Heart left ventricle (tissue), 16 donors: ENCODE data around the gene HS3ST5. TPM values are rescaled to one million over a fixed set of nuclear protein-coding genes. Genes with fewer than 3 reads are reported as not detected.

ENCODE experiments used
- ATAC-seq, 4 donors: fragments of 200-7000 bp; cut with Tn5 transposase; one replicate each; pipeline ENCODE4 v1.9.1; 2020 to 2022; ENCODE audit warnings: moderate library complexity in 4 of 4, mild to moderate bottlenecking in 3 of 4, moderate number of reproducible peaks in 1 of 4
- DNase-seq, 5 donors: peaks; one replicate each; pipeline ENCODE4 v3.0.0-alpha.2; 2020
- H3K27ac ChIP-seq, 12 donors: fragments of 200-600 bp; sonication (generic) in 4 of 12; one replicate each; pipeline versions ENCODE4 v1.5.0 to v1.8.0; 2016 to 2022; ENCODE audit warnings: mild to moderate bottlenecking in 2 of 12
- H3K27me3 ChIP-seq, 9 donors: fragments of 200-600 bp; sonication (generic) in 2 of 9; one replicate each; pipeline versions ENCODE4 v1.5.1 to v1.8.0; 2016 to 2022; ENCODE audit warnings: mild to moderate bottlenecking in 3 of 9
- H3K36me3 ChIP-seq, 9 donors: fragments of 200-600 bp; sonication (generic) in 2 of 9; one replicate each; pipeline versions ENCODE4 v1.5.0 to v1.8.0; 2018 to 2022; ENCODE audit warnings: mild to moderate bottlenecking in 2 of 9
- H3K4me1 ChIP-seq, 12 donors: fragments of 200-600 bp; sonication (generic) in 4 of 12; one replicate each; pipeline versions ENCODE4 v1.5.0 to v1.8.0; 2016 to 2022; ENCODE audit warnings: mild to moderate bottlenecking in 3 of 12
- H3K4me3 ChIP-seq, 12 donors: fragments of 200-600 bp; sonication (generic) in 4 of 12; one replicate each; pipeline versions ENCODE4 v1.5.0 to v1.8.0; 2017 to 2022; ENCODE audit warnings: mild to moderate bottlenecking in 9 of 12, moderate library complexity in 4 of 12
- H3K9me3 ChIP-seq, 12 donors: fragments of 200-600 bp; sonication (generic) in 4 of 12; one replicate each; pipeline versions ENCODE4 v1.5.0 to v1.8.0; 2016 to 2022; ENCODE audit warnings: mild to moderate bottlenecking in 1 of 12
- CTCF ChIP-seq, 12 donors: fragments of 200-600 bp; sonication (generic) in 4 of 12; IDR thresholded peaks; one replicate each; pipeline versions ENCODE4 v1.5.0 to v1.8.0; 2018 to 2022; ENCODE audit warnings: antibody characterized with exemption in 12 of 12, mild to moderate bottlenecking in 5 of 12
- POLR2A ChIP-seq, 2 donors: fragments of 450-650 bp; IDR thresholded peaks; one replicate each; pipeline ENCODE4 v1.6.1; 2017; ENCODE audit warnings: antibody characterized with exemption in 2 of 2, mild to moderate bottlenecking in 2 of 2, moderate library complexity in 2 of 2
- WGBS, 4 donors: extraction: QIAGEN DNeasy Blood & Tissue Kit in 2 of 4; methylation state at CpG; one replicate each; pipeline versions ENCODE4 v1.1.5 to v1.1.7; 2013 to 2018; 5-methylcytosine and 5-hydroxymethylcytosine counted together
- intact Hi-C, 10 donors: fragments of 100-400 bp; cut with DNase I; formaldehyde crosslinking; loops; one replicate each; pipeline versions ENCODE4 v1.11.1 to v1.14.2; 2022
- polyA plus RNA-seq, 2 donors: library from polyadenylated mRNA; stranded (reverse); fragments of 200-250 nt; gene quantifications; one replicate each; pipeline ENCODE4 v1.2.3, GENCODE V29; 2013
- total RNA-seq, 9 donors: library from RNA; depleted of rRNA in 2 of 9; stranded (reverse); fragments of >200 nt in 2 of 9; fragmentation: NEBNext Ultra II Directional in 3 of 9; extraction: Animal tissue kit (Norgen Biotek cat#: 25700) in 3 of 9; gene quantifications; one replicate each; pipeline versions ENCODE4 v1.1.0 to v1.2.4, GENCODE V29; 2016 to 2023
- donor health status: ischemic (EF 13 %, LVEDD 7.1; RV severe dilation, severe dysfunction).
- donor health status: healthy with polysubstance abuse.
- donor health status: DM: no; HTN: yes; CAD: no.
- donor health status: DM: no; HTN: no; CAD: no.
- donor health status: ischemic (EF 25% LVEDD 6.9; RV normal size, moderate dysfunction).
- donor health status: ischemic (EF 25% LVEDD 5.7; RV mildly dilated, moderate dysfunction).
- donor health status: healthy.
- donor health status: DM: yes; HTN: yes; CAD: no.
- donor health status: ischemic (EF 35%, LVEDD 5.7; RV mildly dilated, moderate dysfunction).
- donor health status: nonischemic (EF 11% LVEDD 7.7; RV severe dilation, severe dysfunction).
- donor health status: DM: yes; HTN: yes; CAD: no.
- donor health status: PGD.
- donor health status: ischemic (EF 29% LVEDD 5.4; RV normal size, mild dysfunction).
- donor health status: nonischemic (EF 23%, LVEDD 6.1; RV moderate dilation, normal function).

HS3ST5 gene
- total and polyA plus RNA-seq, 11 donors, result not detected

GRCh38 chr6:114291428-114291827 is 51.4 kb downstream of the HS3ST5 start:
- Histone ChIP-seq H3K27me3 (peaks cover 0 to 6% (median 0%) of the 10 kb centered on the region in 9 donors), H3K4me3 (no peak overlapping the region), H3K36me3 (no peaks in the 10 kb centered on the region), H3K27ac (no peak overlapping the region), H3K4me1 (no peaks in the 10 kb centered on the region), H3K9me3 (no peaks in the 10 kb centered on the region)
- no peak for DNase-seq
- 64 to 81% (median 67%) methylated on average over 2 of the region's 2 CpGs for WGBS, 4 donors
- intact Hi-C loops, result no loop called here
- TF ChIP-seq POLR2A (IDR thresholded peaks at IDR 0.05) (no peak), CTCF (IDR thresholded peaks at IDR 0.05) (no peak)
- ATAC-seq, result no peak

GRCh38 chr6:114290864-114291263 is 52.0 kb downstream of the HS3ST5 start:
- no peaks in the 10 kb centered on the region for H3K9me3 ChIP-seq
- intact Hi-C loops, result no loop called here
- H3K4me1 ChIP-seq, result no peaks in the 10 kb centered on the region
- H3K4me3 ChIP-seq, result no peak overlapping the region
- peaks cover 0 to 6% (median 0%) of the 10 kb centered on the region in 9 donors for H3K27me3 ChIP-seq
- no peaks in the 10 kb centered on the region for H3K36me3 ChIP-seq
- ATAC-seq, result no peak
- TF ChIP-seq CTCF (IDR thresholded peaks at IDR 0.05), result no peak
- no peak for TF ChIP-seq POLR2A (IDR thresholded peaks at IDR 0.05)
- no peak for DNase-seq
- WGBS, 4 donors, result 85 to 94% (median 88%) methylated on average over 3 of the region's 3 CpGs
- H3K27ac ChIP-seq, result no peak overlapping the region

- DNase-seq (no peak), ATAC-seq (no peak)
- no peak overlapping the region for H3K4me3 ChIP-seq
- 56 to 67% (median 60%) methylated on average over 3 of the region's 3 CpGs for WGBS, 4 donors
- H3K27ac ChIP-seq, result no peak overlapping the region
- H3K36me3 ChIP-seq, result no peaks in the 10 kb centered on the region
- no peak for TF ChIP-seq POLR2A (IDR thresholded peaks at IDR 0.05)
- peaks cover 0 to 6% (median 0%) of the 10 kb centered on the region in 9 donors for H3K27me3 ChIP-seq
- H3K4me1 ChIP-seq, result no peaks in the 10 kb centered on the region
- intact Hi-C loops, result no loop called here
- H3K9me3 ChIP-seq, result no peaks in the 10 kb centered on the region
Observed at GRCh38 chr6:114288701-114289495, 53.9 kb downstream of the HS3ST5 start.

GRCh38 chr6:114287461-114287860 is 55.4 kb downstream of the HS3ST5 start:
- Histone ChIP-seq H3K36me3 (no peaks in the 10 kb centered on the region), H3K27ac (no peak overlapping the region), H3K9me3 (no peaks in the 10 kb centered on the region), H3K27me3 (peaks cover 0 to 2% (median 0%) of the 10 kb centered on the region in 9 donors), H3K4me1 (no peaks in the 10 kb centered on the region), H3K4me3 (no peak overlapping the region)
- 73 to 88% (median 77%) methylated on average over 2 of the region's 2 CpGs for WGBS, 4 donors
- no peak for ATAC-seq
- DNase-seq, result no peak
- intact Hi-C loops, result loop anchor here in 1 of 10 donors (1.0 kb wide), 1 partner anchor 13 kb away; no protein-coding TSS in a partner anchor
- TF ChIP-seq POLR2A (IDR thresholded peaks at IDR 0.05) (no peak), CTCF (IDR thresholded peaks at IDR 0.05) (no peak)
